Measurements from ENCODE around the gene PURB. TPM values are rescaled to one million over a fixed set of nuclear protein-coding genes. Genes with fewer than 3 reads are reported as not detected.

The PURB gene
- total and polyA plus RNA-seq, 9 of the 15 experiments (the other 6 are each of a cell fraction or from before 2014, with no cell fraction given), result 1.6 to 14.1 (median 8.8) TPM

DNA sequence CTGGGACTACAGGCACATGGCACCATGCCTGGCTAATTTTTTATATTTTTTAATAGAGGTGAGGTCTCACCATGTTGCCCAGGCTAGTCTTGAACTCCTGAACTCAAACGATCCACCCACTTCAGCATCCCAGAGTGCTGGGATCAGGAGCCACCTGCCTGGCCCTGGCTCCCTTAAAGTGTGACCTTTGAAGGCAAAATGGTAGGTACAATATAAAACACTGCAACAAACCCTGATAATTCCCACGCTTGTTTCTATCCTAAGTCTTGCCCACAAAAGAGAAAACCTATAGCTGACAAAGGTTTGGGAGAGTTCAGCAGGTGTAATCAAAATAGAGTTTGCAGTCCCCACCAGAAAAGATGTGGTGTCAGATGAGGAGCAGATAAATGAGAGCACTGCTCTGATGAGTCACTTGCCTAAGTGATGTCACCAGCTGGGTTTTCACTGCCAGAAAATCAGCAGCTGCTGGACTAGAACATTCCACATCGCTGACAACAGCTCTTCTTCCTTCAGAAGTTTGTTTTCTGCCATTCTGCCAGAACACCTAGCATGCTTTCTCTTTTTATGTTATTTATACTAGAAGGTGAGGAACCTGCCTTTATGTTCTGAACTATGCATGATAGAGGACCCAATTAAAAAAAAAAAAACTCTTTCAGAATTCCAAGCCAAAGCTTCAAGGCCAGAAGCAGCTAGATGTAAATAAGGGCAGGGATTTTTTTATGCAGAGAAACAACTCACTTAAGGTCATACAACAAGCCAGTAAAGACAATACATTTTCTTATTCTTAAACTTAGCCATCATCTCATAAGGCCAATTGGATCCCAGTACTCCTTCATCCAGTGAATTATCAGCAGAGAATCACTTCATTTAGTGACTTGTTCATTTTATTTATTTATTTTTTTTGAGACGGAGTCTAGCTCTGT is 18.0 kb downstream of the PURB start (continued):
- TF ChIP-seq, protein P1, sequence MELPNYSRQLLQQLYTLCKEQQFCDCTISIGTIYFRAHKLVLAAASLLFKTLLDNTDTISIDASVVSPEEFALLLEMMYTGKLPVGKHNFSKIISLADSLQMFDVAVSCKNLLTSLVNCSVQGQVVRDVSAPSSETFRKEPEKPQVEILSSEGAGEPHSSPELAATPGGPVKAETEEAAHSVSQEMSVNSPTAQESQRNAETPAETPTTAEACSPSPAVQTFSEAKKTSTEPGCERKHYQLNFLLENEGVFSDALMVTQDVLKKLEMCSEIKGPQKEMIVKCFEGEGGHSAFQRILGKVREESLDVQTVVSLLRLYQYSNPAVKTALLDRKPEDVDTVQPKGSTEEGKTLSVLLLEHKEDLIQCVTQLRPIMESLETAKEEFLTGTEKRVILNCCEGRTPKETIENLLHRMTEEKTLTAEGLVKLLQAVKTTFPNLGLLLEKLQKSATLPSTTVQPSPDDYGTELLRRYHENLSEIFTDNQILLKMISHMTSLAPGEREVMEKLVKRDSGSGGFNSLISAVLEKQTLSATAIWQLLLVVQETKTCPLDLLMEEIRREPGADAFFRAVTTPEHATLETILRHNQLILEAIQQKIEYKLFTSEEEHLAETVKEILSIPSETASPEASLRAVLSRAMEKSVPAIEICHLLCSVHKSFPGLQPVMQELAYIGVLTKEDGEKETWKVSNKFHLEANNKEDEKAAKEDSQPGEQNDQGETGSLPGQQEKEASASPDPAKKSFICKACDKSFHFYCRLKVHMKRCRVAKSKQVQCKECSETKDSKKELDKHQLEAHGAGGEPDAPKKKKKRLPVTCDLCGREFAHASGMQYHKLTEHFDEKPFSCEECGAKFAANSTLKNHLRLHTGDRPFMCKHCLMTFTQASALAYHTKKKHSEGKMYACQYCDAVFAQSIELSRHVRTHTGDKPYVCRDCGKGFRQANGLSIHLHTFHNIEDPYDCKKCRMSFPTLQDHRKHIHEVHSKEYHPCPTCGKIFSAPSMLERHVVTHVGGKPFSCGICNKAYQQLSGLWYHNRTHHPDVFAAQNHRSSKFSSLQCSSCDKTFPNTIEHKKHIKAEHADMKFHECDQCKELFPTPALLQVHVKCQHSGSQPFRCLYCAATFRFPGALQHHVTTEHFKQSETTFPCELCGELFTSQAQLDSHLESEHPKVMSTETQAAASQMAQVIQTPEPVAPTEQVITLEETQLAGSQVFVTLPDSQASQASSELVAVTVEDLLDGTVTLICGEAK (IDR thresholded peaks at IDR 0.05), result no peak
- TF ChIP-seq, protein P1 (CRISPR knock-in tag; IDR thresholded peaks at IDR 0.05), result no peak
- TF ChIP-seq, protein P2, sequence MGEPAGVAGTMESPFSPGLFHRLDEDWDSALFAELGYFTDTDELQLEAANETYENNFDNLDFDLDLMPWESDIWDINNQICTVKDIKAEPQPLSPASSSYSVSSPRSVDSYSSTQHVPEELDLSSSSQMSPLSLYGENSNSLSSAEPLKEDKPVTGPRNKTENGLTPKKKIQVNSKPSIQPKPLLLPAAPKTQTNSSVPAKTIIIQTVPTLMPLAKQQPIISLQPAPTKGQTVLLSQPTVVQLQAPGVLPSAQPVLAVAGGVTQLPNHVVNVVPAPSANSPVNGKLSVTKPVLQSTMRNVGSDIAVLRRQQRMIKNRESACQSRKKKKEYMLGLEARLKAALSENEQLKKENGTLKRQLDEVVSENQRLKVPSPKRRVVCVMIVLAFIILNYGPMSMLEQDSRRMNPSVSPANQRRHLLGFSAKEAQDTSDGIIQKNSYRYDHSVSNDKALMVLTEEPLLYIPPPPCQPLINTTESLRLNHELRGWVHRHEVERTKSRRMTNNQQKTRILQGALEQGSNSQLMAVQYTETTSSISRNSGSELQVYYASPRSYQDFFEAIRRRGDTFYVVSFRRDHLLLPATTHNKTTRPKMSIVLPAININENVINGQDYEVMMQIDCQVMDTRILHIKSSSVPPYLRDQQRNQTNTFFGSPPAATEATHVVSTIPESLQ (CRISPR knock-in tag; IDR thresholded peaks at IDR 0.05), result no peak
- TF ChIP-seq ZNF717 (CRISPR knock-in tag; IDR thresholded peaks at IDR 0.05) (no peak), RBM17 (IDR thresholded peaks at IDR 0.05; ENCODE audit: borderline replicate concordance, low read depth, low read length) (no peak), FOXJ2 (tag; IDR thresholded peaks at IDR 0.05) (no peak), MIER1 (IDR thresholded peaks at IDR 0.05; ENCODE audit: low read depth) (no peak), TCF7L2 (IDR thresholded peaks at IDR 0.05; ENCODE audit: low read depth, low read length) (no peak), MEIS2 (IDR thresholded peaks at IDR 0.05; ENCODE audit: partially characterized antibody) (peak; percentile 62), PURB (CRISPR knock-in tag; IDR thresholded peaks at IDR 0.05; ENCODE audit: low read depth) (no peak)
- TF ChIP-seq, protein P3, sequence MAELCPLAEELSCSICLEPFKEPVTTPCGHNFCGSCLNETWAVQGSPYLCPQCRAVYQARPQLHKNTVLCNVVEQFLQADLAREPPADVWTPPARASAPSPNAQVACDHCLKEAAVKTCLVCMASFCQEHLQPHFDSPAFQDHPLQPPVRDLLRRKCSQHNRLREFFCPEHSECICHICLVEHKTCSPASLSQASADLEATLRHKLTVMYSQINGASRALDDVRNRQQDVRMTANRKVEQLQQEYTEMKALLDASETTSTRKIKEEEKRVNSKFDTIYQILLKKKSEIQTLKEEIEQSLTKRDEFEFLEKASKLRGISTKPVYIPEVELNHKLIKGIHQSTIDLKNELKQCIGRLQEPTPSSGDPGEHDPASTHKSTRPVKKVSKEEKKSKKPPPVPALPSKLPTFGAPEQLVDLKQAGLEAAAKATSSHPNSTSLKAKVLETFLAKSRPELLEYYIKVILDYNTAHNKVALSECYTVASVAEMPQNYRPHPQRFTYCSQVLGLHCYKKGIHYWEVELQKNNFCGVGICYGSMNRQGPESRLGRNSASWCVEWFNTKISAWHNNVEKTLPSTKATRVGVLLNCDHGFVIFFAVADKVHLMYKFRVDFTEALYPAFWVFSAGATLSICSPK (IDR thresholded peaks at IDR 0.05; ENCODE audit: borderline replicate concordance), result no peak
- TF ChIP-seq, protein P4, sequence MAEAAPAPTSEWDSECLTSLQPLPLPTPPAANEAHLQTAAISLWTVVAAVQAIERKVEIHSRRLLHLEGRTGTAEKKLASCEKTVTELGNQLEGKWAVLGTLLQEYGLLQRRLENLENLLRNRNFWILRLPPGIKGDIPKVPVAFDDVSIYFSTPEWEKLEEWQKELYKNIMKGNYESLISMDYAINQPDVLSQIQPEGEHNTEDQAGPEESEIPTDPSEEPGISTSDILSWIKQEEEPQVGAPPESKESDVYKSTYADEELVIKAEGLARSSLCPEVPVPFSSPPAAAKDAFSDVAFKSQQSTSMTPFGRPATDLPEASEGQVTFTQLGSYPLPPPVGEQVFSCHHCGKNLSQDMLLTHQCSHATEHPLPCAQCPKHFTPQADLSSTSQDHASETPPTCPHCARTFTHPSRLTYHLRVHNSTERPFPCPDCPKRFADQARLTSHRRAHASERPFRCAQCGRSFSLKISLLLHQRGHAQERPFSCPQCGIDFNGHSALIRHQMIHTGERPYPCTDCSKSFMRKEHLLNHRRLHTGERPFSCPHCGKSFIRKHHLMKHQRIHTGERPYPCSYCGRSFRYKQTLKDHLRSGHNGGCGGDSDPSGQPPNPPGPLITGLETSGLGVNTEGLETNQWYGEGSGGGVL (CRISPR knock-in tag; IDR thresholded peaks at IDR 0.05), result no peak

Measured in K562 (cell line).